ENCODE measurements around the gene PORCN.

The PORCN gene

GRCh38 chrX:48508400-48509244 lies at the start of gene PORCN:
TSS of gene PORCN (plus strand) at chrX:48508992. CDS start at chrX:48509821, 829 bp downstream.
- DNase-seq = peak; percentile 52

DNA sequence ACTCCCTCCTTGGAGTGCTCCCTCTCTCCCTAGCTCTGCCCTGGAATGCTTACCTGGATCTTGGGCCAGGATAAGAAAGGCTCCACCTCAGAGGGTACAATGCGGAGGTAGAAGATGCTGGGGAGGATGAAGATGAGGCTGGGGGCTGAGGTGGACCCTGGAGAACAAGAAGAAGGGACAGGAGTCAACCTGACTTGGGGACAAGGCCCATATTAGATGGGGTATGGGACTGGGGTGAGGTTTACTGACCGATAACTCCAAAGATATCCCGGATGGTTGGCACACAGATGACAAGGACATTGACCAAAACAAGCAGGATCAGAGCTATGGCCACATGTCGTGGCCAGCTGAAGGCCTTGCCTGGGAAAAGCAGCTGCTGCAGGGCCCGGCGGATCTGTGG lies 49.3 kb upstream of the PORCN start:
- DNase-seq = no peak

- no peak for DNase-seq
Measured at GRCh38 chrX:48460031-48460430, 48.8 kb upstream of the PORCN start.

GRCh38 chrX:48460606-48461005 lies 48.2 kb upstream of the PORCN start:
- DNase-seq = no peak

DNA sequence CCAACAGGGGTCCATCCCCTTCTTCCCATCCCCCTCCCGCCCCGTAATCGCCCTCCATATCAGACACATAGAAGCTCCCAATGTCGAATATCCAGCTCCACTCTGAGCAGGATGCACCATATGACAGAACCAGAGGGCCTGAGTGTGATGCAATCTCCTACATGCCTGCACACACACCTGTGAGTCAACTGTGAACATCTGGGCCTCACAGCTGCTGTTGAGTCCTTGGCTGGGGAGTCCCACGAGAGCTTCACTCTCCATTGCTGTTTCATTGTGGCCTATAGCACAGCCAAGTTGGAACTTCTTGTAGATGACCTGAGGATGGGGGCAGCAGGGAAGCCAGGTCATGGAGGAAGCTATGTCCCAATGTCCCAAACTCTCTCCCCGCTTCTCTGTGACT lies 47.0 kb upstream of the PORCN start:
- no peak for DNase-seq

DNA sequence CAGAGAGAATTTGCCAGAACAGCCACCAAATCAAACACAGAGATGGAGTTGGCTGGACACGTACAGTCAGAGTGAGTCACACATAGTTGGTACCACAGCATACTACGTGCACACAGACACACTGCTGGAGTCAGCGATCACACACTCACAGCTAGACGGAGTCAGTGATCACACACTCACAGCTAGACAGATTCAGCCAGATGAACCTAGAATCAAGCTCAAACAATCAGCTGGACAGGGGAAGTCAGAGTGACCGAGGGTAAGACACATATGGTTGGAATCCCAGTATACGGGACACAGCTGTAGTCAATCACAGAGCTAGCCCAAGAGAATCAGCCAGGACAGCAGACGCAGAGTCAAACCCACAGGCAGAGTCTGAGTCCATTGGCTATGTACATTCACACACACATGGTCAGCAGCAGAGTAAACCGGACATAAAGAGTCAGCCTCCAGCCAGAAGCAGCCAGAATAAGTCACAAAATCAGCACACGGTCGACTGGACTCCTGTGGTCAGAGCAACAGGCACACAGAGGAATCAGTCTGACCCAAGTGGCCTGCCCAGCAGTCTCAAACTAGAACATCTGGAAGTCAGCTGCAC lies 43.4 kb upstream of the PORCN start:
- no peak for DNase-seq

DNA sequence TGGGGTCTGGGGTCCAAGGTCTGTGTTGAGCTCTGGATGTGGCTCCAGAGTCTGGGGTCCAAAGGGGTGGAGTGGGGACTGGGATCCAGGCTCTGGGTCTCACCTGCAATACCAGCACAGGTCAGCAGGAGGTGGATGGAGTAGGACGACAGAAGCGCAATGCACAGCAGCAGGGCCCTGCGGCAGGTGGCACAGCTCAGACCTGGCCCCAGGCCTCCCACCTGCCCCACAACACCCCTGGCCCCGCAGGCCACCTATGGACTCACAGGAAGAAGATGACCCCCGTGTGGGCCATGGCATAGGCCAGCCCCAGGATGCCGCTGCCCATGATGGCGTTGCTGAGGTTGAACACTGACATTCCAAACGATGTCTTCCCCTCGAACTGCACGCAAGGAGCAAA lies 42.1 kb upstream of the PORCN start:
- DNase-seq = no peak

- no peak for DNase-seq
Measured at GRCh38 chrX:48467281-48467761, 41.5 kb upstream of the PORCN start.

GRCh38 chrX:48468247-48468671 lies 40.5 kb upstream of the PORCN start:
- DNase-seq = no peak

DNA sequence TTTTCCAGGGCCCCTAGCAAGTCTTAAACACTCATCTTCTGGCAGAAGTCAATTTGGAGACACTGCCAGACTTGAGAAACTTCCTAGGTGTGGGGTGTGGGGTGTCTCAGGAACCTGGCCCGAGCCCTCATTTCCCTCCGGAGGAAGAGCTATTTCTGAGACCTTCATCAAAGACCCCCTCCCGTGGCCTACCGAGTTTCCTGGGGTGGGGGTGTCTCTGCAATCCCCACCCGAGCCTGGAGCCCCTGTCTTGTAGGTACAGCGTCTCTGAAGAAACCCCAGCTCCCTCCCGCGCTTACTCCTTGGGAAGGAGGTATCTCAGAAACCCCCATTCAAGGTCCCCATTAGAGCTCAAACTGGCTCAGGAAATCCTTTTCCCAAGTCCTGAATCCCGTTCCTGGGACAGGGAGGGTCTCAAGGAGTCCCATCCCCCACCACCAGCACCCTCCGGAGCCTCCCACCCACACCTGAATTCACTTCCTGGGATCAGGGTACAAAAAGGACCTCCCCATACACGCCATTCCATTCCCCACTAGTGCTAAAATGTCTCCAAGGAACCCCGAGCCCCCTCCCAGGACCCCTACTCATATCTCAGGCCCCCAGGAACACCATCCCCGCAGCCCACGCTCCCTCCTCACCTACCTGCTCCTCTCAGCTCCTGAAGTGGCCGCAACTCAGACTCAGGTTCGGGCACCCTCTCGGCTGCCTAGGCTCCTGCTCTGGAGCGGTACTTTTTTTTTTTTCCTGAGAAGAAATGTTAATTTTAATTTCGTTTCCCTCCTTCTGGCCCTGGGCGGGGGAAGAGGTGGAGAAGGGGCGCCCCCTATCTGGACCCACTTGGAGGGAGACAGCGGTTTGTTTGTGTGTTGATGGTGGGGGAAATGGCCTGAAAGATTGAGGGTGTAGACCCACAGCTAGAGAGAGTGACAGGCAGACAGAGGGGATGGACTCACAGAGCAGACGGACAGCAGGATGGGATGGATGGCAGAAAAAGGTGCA lies 39.8 kb upstream of the PORCN start:
- no peak for DNase-seq

- no peak for DNase-seq
Measured at GRCh38 chrX:48470110-48470832, 38.5 kb upstream of the PORCN start, which contains the start of gene SLC38A5. TSS of gene SLC38A5 (minus strand) at chrX:48470260. CDS start at chrX:48467924, 2,336 bp downstream.

GRCh38 chrX:48470833-48471118 lies 38.0 kb upstream of the PORCN start:
- DNase-seq = no peak

DNA sequence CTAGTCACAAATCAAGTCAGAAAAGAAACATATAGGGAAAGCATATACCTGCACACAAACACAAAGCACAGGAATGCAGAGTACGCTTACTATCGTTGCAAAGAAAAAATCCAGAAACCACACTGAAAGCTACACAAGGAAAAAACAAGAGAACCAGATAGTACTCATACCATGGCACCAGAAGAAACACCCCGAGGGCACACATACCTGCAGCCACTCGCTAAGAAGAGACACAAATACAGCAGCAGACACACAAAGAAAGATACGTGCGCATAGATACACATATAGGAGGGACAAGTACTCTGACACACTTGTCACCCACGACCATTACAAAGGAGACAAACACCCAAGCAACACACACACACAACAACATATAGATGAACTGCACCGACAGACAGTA lies 37.3 kb upstream of the PORCN start:
- no peak for DNase-seq

DNA sequence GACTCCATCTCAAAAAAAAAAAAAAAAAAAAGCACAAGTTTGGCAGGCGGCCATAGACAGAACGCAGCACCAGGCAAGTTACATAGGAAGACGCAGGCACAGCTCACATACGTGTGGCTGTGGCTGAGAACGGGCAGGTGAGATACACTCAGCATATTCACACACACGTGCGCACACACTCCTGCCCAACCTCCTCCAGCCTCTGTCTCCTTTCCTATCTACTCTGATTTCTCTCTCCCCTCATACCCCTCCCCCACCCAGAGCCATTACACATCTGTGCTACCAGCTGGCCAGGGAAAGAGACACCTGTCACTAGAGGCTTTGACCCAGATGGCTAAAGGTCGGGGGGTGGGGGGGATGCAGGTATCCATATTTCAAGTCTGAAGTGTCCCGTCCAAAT lies 36.6 kb upstream of the PORCN start:
- no peak for DNase-seq

DNA sequence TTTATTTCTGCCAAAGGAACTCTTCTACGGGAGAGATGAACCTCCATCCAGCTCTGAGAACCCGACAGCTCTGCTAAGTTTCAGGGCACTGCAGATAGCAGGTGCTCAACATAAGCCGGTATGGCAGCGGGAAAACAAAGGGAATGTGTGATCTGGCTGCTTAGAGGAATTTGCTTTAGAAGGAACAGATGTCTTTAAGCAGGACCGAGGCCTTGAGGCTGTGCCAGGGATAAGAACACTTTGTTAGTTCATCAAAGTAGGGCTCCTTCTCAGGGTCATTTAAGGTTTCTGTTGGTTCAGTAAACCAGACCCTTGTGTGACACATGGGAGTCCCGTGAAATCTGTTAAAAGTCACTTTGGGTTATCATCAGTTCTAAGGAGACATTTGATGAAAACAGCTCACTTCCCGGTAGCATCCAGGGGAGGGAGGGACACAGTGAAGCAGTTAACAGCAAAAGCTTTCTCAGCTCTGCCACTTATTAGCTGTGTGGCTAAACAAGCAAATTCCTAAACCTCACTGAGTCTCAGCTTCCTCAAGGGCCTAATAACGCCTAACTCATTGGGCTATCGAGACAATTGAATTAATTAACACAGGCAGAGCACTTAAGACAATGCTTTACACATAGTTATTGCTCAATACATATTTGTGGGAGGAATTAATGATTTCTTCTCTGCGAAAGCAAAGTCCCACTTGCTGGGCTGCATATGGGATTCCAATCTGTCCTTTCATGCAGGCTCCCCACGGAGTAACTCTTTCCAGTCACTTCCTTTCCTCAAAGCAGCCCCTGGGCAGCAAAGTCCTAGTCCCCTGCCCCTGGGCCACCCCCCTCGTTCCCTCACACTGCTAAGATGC lies 35.7 kb upstream of the PORCN start:
- no peak for DNase-seq

DNA sequence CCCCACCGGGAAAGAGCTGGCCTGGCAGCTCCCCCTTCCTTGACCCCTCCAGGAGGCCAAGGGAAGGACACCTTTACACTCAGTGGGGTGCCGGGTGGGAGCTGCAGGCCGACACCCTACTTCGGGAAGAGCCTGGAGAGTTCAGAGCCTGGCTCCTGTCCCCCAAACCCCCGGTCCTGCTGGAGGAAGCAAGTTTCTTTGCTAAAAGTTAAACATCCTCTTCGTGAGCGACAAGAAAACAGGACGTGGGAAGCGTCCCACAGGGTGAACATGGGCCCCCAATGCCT lies 35.1 kb upstream of the PORCN start:
- no peak for DNase-seq

DNA sequence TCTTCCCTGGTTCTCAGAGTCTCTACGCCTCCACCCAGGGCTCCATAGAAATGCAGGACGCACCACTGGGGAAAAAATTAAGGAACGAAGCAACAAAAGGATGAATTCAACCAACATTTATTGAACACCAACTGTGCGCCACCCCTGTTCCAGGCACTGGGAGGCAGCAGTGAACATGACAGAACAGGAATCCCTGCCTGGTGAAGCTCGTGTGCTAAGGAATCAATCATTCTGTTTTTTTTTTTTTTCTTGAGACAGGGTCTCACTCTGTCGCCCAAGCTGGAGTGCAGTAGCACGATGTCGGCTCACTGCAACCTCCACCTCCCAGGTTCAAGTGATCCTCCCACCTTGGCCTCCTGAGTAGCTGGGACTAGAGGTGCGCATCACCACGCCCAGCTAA lies 34.7 kb upstream of the PORCN start:
- no peak for DNase-seq

- no peak for DNase-seq
Measured at GRCh38 chrX:48474581-48474980, 34.2 kb upstream of the PORCN start.

DNA sequence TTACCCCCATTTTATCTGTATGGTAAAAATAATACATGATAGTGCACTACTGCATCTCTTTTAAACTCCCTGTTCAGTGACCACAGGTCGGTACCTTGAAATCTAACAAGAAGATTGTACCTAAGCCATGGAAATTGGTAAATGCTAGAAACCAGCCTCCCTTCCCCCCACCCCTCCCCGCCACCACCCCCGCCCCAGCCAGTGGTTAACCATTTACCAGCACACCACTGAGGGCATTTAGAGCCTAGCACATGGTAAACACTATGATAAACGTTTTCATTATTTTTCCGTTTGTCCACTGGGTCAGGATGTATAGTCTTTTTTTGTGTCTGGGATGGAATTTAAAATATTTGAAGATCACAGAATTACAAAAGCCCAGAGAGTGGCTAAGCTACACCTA lies 33.5 kb upstream of the PORCN start:
- DNase-seq = no peak

DNA sequence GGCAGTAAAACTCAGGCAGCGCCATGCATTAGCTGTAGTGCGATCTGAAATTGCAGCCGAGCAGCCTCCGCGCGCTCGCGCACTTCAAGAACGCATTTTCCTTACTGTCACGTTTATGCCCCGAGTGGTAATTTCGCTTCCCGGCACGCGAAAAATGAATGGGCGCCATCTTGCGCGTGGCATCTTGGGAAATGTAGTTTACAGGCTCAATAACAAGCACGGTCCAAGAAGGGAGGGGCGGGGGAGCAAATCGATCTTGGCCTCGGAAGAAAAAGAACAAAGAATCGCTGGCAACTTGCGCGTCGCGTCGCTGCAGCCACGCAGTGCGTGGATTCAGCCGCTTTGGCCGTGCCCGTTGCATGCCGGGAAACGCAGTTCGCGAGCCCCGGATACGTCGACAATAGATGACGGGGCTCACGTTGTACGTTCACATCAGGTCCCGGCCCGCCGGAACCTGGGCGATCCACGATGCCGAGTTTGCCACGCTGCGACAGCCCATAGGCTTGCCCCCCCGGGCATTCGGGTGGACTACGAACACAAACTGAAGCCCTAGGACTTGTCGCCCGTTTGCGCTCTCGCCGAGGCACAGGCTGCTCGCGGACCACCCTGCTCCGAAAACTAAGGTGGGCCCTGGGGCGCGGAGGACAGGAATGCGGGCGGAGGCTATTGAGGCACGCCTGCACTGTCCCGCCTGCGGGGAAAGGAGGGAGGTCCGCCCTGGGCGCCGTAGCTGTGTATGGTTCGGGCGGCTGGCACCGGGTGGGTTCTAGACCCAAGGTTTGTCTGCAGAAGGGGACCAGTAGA lies 32.8 kb upstream of the PORCN start, which contains the start of gene FTSJ1:
Gene FTSJ1, plus strand, starts transcription at position 426 of the 804 bp plus-strand sequence. CDS start 1,849 bp downstream, outside the sequence.
- DNase-seq = peak; percentile 86

DNA sequence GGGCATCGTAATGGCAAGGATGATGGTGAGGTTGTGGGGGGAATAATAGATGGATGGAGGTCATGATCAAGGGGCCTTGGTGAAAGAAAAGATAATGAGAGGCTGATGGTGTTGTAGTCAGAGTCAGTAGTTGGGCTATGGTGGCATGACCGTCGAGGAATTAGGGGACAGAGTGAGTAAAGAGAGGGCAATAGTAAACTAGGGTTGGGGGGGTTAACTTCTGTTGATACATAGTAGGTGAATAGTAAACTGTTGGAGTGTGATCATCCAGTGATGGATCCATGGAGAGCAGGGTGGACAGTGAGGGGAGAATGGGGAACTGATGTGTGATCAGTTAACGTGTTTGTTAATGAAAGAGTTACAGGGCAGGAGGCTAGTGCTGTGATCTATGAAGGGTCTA lies 31.9 kb upstream of the PORCN start:
- no peak for DNase-seq

Measured in NCI-H1105 treated with DMSO at 0.1 percent for 48 hours (cell line).